ENCODE data around the gene CDH24. TPM values are rescaled to one million over a fixed set of nuclear protein-coding genes. Genes with fewer than 3 reads are reported as not detected.

The CDH24 gene
- total and polyA plus RNA-seq, 2 experiments from 2014 or later, result 4.4 to 17.8 TPM

GRCh38 chr14:23047751-23048693 lies 9.3 kb downstream of the CDH24 start:
- peaks cover 24% of the 10 kb centered on the region for H3K4me1 Mint-ChIP-seq
- 0 out of 2 replicates have a peak overlapping the region, but pooled peaks have one; percentile 39 for H3K27ac ChIP-seq (ENCODE audit: low read depth)
- no peak overlapping the region for H3K4me2 ChIP-seq
- H3K4me3 ChIP-seq, result no peak overlapping the region
- no peaks in the 10 kb centered on the region for H3F3A ChIP-seq (replicated peaks; ENCODE audit: low read depth)
- no peaks in the 10 kb centered on the region for H3K36me3 ChIP-seq (ENCODE audit: insufficient read depth)
- H3K4me3 Mint-ChIP-seq, result no peak overlapping the region
- H3K36me3 Mint-ChIP-seq (ENCODE audit: low read depth), result peaks cover 15% of the 10 kb centered on the region
- H3K27me3 Mint-ChIP-seq (ENCODE audit: insufficient read depth, low read depth, poor library complexity), result peaks cover 14% of the 10 kb centered on the region
- H3K27ac Mint-ChIP-seq, result no peak overlapping the region
- H3K9me2 ChIP-seq (ENCODE audit: insufficient read depth), result no peaks in the 10 kb centered on the region
- H3K9me3 Mint-ChIP-seq, result no peaks in the 10 kb centered on the region; the same call in 2 of the 3 replicates
- no peak for ATAC-seq
- H2AFZ ChIP-seq, result no peak overlapping the region
- no peaks in the 10 kb centered on the region for H3K27me3 ChIP-seq (ENCODE audit: insufficient read depth)
- no peaks in the 10 kb centered on the region; the same call in 1 of the 2 replicates for H3K4me1 ChIP-seq (ENCODE audit: insufficient read depth)
- no peaks in the 10 kb centered on the region for H3K79me2 ChIP-seq (replicated peaks; ENCODE audit: insufficient read depth)
- DNase-seq (ENCODE audit: low spot score), result no peak
- TF ChIP-seq ZNF114 (CRISPR knock-in tag; IDR thresholded peaks at IDR 0.05) (no peak), JUNB (IDR thresholded peaks at IDR 0.05; ENCODE audit: unreplicated experiment) (no peak), POLR2AphosphoS5 (IDR thresholded peaks at IDR 0.05; ENCODE audit: low read depth) (no peak), ZNF331 (CRISPR knock-in tag; IDR thresholded peaks at IDR 0.05; ENCODE audit: low read depth) (no peak), EZH2phosphoT487 (IDR thresholded peaks at IDR 0.05; ENCODE audit: unreplicated experiment) (no peak)
- H4K20me1 ChIP-seq (replicated peaks; ENCODE audit: insufficient read depth), result no peaks in the 10 kb centered on the region

- ATAC-seq (peak; percentile 20), DNase-seq (ENCODE audit: low spot score) (no peak)
- H3F3A ChIP-seq (replicated peaks; ENCODE audit: low read depth), result no peaks in the 10 kb centered on the region
- H3K4me1 Mint-ChIP-seq, result peaks cover 20% of the 10 kb centered on the region
- peaks cover 15% of the 10 kb centered on the region for H3K36me3 Mint-ChIP-seq (ENCODE audit: low read depth)
- no peak overlapping the region for H3K27ac Mint-ChIP-seq
- H3K27me3 Mint-ChIP-seq (ENCODE audit: insufficient read depth, low read depth, poor library complexity), result peaks cover 17% of the 10 kb centered on the region
- no peaks in the 10 kb centered on the region for H3K36me3 ChIP-seq (ENCODE audit: insufficient read depth)
- no peak overlapping the region for H2AFZ ChIP-seq
- no peak overlapping the region for H3K4me3 Mint-ChIP-seq
- no peak overlapping the region for H3K4me3 ChIP-seq
- no peaks in the 10 kb centered on the region for H3K79me2 ChIP-seq (replicated peaks; ENCODE audit: insufficient read depth)
- no peaks in the 10 kb centered on the region for H3K9me2 ChIP-seq (ENCODE audit: insufficient read depth)
- no peaks in the 10 kb centered on the region for H4K20me1 ChIP-seq (replicated peaks; ENCODE audit: insufficient read depth)
- 0 out of 2 replicates have a peak overlapping the region, but pooled peaks have one; percentile 39 for H3K27ac ChIP-seq (ENCODE audit: low read depth)
- no peaks in the 10 kb centered on the region for H3K27me3 ChIP-seq (ENCODE audit: insufficient read depth)
- no peaks in the 10 kb centered on the region; the same call in 2 of the 3 replicates for H3K9me3 Mint-ChIP-seq
- H3K4me2 ChIP-seq, result no peak overlapping the region
- no peaks in the 10 kb centered on the region; the same call in 1 of the 2 replicates for H3K4me1 ChIP-seq (ENCODE audit: insufficient read depth)
- no peak for TF ChIP-seq ZNF331 (CRISPR knock-in tag; IDR thresholded peaks at IDR 0.05; ENCODE audit: low read depth)
- no peak for TF ChIP-seq ETS1 (IDR thresholded peaks at IDR 0.05)
- no peak for TF ChIP-seq STAT1 (IDR thresholded peaks at IDR 0.05; ENCODE audit: unreplicated experiment)
- no peak for TF ChIP-seq ZNF114 (CRISPR knock-in tag; IDR thresholded peaks at IDR 0.05)
- no peak for TF ChIP-seq NANOG (IDR thresholded peaks at IDR 0.05; ENCODE audit: borderline replicate concordance)
- TF ChIP-seq JUNB (IDR thresholded peaks at IDR 0.05; ENCODE audit: unreplicated experiment), result no peak
- no peak for TF ChIP-seq EZH2 (IDR thresholded peaks at IDR 0.05; ENCODE audit: low read depth, unreplicated experiment)
- TF ChIP-seq ZNF462 (CRISPR knock-in tag; IDR thresholded peaks at IDR 0.05), result no peak
Observed at GRCh38 chr14:23047034-23047634, 10.2 kb downstream of the CDH24 start.
